NCI-H460 (cell line): ENCODE results near the gene FAM163A. TPM values are rescaled to one million over a fixed set of nuclear protein-coding genes. Genes with fewer than 3 reads are reported as not detected.

Experiments used
- DNase-seq: peaks from one replicate; pipeline ENCODE4 v3.0.0-alpha.2; 2016; ENCODE audit warnings: low read depth; ENCODE audit errors: extremely low read depth
- total RNA-seq: library from RNA; depleted of rRNA; stranded (reverse); fragments of >200 nt; shearing (Covaris generic); gene quantifications from 2 replicates; pipeline ENCODE4 v1.2.3, GENCODE V29; 2014

The FAM163A gene
- total RNA-seq, 1 experiment from 2014 or later = 0.17 TPM

DNA sequence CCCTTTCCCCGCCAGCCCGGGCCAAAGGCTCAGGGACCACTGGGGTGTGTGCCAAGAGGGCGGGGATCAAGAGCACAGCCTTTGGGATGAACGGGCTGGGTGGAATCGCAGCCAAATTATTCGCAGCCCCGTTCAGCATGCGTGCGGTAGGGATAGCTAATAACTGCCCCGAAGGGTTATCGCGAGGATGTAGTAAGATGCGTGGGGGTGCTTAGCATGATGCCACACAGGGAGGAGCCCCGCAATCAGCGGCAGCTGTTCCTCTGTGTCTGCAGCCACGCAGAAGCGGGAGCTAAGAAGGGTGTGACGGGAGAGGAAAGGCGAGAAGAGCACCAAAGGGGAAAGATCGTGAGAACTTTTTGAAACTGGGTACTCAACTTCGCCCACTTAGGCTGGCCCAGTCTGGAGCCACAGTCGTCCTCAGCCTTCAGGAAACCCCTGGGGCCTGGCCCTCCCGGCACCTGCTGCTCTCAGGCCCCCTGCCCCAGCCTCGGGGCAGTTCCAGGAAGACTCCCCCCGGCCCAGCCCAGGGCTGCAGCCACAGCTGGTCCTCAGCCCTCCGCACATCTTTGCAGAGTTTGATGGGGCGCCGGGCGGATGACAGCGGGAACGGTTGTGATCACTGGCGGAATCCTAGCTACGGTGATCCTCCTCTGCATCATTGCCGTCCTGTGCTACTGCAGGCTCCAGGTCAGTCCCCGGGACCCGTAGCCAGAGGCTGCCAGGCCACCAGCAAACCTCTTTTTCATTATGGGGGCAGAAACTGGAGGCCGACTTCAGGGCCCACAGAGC, 69.6 kb downstream of the FAM163A start:
- no peak for DNase-seq

DNA sequence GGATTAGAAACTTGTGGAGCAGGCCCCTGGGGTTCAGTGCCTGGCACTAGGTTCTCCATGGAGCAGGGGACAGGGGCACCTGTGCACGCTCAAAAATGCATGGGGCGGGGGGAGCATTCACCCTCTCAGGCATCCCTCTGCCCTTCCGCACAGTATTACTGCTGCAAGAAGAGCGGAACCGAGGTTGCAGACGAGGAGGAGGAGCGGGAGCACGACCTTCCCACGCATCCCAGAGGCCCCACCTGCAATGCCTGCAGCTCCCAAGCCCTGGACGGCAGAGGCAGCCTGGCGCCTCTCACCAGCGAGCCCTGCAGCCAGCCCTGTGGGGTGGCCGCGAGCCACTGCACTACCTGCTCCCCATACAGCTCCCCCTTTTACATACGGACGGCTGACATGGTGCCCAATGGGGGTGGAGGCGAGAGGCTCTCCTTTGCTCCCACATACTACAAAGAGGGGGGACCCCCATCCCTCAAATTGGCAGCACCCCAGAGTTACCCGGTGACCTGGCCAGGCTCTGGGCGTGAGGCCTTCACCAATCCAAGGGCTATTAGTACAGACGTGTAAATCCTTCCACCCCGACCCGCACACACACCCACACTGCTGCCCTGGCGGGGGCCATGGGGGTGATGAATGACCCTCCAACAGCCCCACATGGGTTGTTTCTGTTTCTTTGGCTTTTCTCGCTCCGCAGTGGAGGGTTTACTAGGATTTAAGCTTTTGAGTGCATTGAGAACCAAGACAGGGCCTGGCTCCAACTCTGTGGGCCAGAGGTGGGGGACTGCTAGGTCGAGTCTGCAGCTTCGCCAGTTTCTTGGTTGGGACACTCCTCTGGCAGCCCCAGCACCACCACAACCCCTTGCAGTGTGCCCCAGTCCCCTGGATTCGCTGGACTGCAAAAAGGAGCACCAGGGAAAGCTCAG, 70.8 kb downstream of the FAM163A start:
- no peak for DNase-seq

DNA sequence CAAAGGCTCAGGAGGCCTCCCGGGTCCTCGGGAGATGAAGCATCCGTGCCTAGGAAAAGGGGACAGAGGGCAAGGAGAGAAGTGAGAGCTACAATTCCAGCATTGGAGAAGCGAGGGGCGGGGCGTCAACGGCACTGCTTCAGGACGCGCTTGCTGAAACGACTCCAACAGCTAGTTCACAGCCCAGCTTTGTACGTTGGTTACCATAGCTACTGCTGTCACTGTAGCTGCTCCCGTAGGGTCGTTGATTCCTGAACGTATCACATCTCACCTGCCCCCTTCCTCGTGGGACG, 71.4 kb downstream of the FAM163A start:
- no peak for DNase-seq

DNA sequence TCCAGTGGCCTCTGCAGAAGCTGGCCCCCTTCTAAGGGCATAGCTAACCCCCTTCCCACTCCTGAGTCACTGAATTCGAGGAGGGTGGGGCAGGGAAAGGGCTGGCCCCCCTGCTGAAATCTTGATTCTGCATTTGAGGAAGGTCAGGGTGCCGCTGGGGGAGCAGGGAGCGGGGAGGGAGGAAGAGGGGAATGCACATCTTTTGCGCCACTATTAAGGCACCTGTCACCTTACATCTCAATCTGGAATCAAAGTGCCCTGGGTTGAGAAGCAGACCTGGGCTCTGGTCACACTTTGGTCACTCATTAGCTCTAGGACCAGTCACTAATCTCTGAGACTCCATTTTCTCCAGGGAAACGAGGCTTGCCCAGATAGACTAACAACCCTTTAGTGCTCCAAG, 72.5 kb downstream of the FAM163A start:
- no peak for DNase-seq

DNA sequence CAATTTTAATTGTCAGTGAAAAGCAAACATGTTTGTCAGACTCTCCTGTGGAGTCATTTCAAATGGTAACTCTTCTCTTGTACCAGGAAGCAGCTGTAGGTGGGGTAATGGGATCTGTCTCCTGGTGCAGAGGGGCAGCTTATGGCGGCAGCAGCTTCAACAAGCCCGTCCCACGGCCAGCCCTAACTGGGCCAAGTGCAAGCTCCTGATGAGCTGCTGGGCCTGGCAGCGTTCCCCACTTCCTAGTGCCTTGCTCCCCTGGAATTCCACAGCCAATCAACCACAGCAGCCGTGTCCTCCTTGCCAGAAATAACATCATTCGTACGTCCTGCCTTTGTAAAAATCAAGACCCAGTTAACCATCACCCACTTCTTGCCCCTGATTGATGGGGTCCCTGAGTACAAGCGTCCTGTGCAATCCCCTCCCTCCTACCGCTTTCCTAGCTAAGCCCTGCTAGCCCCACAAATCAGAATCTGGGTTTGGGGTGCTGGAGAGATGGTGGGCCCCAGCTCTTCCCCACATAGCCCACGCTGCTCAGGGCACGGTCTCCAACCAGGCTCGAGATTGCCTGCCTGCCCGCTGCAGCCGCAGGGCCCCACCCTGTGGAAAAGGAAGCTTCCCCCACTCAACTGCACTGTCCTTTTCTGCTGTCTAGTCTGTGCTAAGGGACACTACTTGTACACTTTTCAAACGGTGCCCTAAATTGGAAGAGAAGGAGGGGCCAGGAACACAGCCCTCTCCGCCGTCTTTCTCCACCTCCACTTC, 73.3 kb downstream of the FAM163A start:
- DNase-seq = no peak

DNA sequence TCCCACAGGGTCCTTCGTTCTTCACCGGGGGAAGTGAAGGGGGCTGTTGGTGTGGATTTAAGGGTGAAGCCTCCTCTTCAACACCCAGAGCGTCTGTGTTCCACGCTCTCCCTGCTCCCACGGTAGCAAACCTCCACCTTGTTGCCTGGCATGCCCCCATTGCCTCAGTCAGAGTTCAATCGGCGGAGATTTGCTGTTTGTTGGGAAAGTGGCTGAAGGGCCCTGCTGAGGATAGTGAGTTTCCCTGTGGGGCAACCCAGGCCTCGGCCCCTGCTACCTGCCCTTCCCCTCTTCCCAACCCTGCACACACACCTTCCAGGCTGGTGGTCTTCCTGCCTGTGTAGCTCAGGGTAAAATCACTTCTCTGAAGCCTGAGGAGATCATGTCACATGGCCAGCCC, 74.0 kb downstream of the FAM163A start:
- DNase-seq = no peak

DNA sequence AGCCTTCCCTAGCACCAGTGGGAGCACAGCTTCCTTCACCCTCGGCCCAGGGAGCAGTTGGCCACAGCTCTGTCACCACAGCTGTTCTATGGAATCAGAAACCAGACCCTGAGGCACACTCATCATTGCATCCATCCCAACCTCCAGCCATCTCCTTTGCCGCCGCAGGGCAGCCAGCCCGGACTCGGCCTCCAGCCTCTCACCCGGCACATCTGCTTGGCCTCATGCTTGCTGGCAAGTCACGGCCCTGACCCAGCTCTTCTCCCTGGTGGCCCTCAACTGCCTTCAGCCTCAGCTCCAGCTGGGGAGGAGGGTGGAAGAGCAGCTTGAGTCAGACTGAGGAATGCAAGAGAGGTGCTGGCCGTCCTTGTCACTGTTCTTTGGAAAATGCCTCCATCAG, 74.7 kb downstream of the FAM163A start:
- no peak for DNase-seq

DNA sequence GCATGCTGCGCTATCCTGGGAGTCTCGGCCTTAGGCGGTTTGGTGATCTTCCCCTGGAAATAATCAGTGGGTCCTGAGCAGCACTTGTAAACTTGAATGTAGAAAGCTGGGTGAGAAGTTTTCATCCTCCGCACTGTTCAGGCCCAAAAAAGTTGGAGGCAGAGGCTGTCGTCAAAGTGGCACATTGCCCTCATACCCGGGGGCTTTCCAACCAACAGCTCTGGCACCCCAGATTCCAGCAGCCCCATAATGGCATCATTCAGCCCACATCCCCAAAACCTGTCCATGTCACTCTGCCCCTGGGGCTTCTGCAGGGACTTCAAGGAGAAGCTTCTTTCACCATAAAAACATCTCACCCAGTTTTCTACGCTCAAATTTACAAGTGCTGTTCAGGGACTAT, 75.2 kb downstream of the FAM163A start:
- no peak for DNase-seq

DNA sequence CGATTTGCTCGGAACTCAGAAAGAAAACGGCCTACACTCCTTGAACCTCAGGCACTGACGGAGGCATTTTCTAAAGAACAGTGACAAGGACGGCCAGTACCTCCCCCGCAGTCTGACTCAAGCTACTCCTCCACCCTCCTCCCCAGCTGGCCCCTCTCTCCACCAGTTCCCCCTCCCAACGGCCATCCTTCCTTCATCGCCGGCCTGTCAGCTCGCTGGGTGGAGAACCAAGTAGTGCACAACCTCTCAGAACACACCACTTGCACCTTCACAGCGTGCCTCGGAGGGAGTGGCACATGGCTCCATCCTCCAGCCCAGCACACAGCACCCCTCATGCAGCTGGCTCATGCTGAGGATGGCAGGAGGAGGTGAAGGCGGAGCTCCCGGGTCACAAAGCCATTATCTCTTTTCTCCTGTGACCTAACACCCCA, 75.7 kb downstream of the FAM163A start:
- DNase-seq = no peak

DNA sequence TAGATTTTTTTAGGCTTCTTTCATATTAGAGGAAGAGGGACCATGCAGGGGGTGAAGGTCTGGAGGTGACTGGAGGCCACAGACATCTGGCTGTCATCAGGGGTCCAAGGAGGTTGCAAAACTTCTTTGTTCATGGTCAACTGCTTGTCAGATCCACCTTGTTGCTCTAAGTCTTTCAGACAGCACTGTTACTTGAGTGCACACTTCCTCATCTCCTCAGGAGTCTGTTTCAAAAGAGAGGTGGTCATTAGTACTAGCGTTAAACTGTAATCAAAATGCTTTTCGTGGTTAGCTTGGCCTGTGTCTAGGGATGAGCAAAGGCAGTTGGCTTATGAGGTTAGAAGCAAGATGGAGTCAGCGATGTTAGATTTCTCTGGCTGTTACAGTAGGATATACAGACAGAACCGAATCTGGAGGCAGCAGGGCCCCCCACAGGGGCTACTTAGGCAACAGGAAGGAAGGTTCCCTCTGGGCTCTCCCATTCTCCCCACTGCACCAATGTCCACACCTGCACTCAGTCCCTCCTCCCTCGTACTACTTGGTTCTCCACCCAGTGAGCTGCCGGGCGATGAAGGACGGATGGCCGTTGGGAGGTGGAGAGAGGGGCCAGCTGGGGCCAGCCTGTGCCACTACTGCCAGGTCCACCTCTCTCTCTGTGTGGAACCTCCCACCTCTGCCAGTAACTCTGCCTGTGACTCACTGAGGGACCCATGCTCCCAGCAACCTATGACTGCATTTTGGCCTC, 77.3 kb downstream of the FAM163A start:
- no peak for DNase-seq

DNA sequence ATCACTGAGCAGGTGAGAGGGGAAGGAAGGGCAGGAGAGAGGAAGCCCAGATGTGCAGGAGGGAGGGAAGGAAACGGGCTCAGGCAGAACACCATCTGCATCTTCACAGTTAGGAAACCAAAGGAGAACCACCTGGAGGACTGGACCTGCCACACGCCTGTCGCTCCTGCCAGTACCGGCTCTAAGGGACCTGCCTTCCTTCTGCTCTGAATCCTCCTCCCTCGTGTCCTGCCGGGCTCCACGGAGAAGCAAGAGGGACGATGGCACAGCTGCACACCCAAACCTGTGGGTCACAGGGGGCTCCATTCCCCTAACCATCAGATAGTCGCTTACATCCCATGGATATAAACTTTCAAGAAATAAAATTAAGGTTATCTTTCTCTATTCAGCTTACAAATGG, 78.4 kb downstream of the FAM163A start:
- no peak for DNase-seq

DNA sequence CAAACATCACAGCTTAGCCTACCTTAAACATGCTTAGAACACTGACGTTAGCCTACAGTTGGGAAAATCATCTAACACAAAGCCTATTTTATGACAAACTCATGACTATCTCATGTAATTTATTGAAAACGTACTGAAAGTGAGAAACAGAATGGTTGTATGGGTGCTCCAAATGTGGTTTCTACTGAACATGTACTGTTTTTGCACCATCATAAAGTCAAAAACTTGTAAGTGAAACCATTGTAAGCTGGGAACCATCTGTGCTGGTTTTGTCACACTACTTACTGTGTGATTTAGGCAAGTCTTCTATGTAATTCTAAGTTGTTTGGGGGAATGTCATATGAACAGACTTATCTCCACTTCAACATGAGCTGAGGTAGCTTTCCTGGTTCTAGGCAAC, 79.0 kb downstream of the FAM163A start:
- DNase-seq = no peak

DNA sequence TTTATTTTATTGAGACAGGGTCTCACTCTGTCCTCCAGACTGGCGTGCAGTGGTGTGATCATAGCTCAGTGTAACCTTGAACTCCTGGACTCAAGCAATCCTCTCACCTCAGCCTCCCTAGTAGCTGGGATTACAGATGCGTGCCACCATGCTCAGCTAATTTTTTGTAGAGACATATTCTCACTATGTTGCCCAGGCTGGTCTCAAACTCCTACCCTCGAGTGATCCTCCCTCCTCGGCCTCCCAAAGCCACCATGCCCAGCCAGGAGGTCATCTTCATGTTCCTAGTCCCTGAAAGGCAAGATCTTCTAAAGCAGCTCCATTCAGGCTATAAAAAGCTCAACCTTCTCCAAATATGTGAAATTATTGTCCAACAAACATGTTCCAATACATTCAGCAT, 80.6 kb downstream of the FAM163A start:
- no peak for DNase-seq

DNA sequence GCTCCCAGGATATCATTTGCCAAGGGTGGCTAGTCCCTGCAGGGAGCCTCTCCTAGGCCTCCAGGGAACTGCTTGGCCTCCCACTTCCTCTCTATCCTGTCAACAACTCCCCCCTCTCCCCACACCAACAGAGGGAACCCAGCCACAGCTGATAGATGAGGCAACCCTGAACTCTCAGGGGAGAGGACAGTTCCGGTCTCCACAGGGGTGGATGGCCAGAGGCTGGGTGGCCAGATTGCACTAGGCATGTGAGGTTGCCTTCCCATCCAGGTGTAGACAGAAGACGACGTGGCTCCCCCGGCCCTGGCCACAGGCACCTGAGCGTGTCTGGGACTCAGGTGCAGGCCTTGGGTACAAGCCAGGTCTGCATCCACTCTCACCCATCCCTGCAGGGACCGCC, 81.2 kb downstream of the FAM163A start:
- DNase-seq = no peak

DNA sequence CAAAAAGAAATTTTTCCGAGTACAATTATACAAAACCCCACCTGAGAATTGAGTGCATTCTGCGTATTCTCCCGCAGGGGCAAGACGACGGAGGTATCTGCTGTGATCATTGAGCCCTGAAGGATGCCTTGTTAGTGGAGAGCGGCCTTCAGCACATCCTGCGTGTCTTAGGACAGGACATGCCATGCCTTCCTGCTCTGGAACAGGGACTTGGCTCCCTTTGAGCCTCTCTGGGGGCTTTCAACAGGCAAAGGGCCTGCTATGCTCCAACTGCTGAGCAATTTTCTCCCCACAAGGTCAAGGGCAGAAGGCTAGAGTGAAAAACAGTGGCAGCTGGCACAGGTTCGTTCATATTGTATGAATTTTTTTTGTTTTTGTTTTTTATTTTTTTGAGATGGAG, 82.1 kb downstream of the FAM163A start:
- DNase-seq = no peak

DNA sequence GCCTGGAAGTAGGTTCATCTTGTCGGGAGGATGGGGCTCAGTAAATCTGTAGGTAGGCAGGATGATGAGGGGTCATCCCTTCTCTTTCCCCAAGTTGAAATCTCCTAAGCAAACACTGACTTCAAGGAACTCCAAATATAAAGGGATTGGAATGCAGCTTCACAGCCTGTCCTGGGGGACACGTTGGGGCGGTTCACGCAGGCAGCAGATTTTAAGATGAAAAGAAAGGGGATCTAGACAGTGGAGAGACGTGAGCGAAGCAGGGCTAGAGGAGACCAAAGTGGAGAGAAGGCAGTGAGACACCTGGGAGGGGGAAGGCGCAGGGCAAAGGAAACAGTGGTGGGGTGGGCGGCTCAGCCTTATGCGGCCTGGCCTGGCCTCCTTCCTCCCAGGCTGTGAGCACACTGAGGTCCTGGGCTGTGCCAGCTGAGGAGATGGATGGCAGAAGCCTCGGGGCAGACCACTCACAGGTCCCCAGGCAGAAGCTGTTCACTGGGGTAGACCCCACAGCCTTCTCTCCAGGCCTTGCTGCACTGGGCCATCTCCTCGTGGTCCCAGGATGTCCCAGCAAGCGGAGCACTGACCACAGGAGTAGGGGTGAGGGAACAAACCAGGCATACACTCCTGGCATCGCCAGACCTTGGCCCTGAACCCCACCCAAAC, 82.8 kb downstream of the FAM163A start:
- no peak for DNase-seq

DNA sequence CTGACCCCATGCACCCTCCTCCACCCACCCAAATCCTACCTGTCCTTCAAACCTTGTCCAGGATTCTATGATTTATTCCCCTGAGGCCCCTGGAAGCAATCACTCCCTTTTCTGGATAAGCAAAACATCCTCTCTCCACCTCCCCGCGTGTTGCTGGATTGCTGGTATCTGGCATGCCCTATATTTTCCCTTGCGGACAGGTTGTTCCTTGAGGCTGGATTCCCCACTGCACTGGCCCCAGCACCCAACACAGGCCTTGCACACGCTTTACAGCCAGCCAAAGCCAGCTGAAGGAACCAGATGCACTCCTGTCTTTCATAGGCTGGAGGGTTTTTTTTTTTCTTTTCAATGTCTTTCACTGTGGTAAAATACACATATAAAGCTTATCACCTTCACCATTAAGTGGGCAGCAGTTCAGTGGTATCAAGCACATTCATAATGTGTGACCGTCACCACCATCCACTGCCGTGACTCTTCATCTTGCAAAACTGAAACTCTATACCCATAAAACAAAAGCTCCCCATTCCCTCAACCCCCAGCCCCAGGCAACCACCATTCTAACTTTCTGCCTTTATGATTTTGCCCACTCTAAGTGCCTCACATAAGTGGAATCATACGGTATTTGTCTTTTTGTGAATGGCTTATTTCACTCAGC, 83.7 kb downstream of the FAM163A start:
- DNase-seq = no peak

DNA sequence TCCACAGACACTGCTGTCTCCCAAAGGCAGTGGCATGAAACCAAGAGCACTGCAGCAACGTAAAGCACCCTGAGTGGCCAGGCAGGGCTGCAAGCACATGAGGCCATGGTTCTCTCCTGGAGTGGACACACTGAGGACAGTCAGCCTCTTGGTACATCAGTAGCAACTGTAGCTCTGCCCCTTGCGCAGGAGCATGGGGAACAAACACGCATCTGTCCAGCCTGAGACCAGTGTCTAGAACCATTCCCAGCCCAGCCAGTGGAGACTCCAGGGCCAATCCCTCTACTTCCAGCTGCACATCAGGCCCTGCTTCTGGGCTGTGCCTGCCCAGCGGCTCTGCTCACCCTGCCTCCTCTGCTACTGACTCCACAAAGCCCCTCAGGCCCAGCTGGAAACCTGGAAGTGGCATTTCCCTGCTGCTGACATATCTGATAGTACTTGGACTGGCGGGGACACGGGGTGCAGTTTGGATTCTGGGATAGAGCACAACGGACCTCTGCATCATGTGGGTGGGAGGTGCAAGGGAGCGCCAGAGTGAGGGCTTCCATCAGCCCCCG, 85.5 kb downstream of the FAM163A start:
- no peak for DNase-seq

DNA sequence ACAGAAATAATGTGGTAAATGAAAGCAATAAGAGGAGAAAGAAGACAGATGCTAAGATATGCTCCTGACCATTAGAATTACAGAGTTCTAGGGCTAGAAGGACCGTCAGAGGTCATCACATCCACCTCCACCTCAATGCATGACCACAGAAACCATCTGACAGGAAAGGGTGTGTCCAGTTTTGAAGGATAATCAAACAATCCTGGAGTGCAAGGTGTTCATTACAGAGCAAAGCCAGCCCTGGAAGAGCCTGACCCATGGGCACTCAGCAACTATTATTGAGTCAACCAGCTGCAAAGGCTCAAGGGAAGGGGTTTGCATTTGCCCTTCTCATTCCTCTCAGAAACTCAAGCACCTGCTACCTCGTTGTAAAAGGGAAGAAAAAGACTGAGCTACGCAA, 88.1 kb downstream of the FAM163A start:
- DNase-seq = no peak
